GM23338 (cell line): ENCODE measurements around the gene DCLK2. TPM values are rescaled to one million over a fixed set of nuclear protein-coding genes. Genes with fewer than 3 reads are reported as not detected.

ENCODE experiments used
- ATAC-seq: fragments of 200-7000 bp; cut with Tn5 transposase; 3 replicates; pipeline ENCODE4 v1.9.1; 2020
- DNase-seq: peaks from one replicate; pipeline ENCODE4 v3.0.0-alpha.2; 2015; ENCODE audit warnings: low spot score
- H2AFZ ChIP-seq: fragments of 200-600 bp; sonication (generic); 2 replicates; pipeline ENCODE4 v1.8.0; 2016; ENCODE audit warnings: antibody characterized with exemption, mild to moderate bottlenecking, moderate library complexity
- H3F3A ChIP-seq: fragments of 200-600 bp; sonication (generic); replicated peaks from 2 replicates; pipeline ENCODE4 v1.8.0; 2017; ENCODE audit warnings: antibody characterized with exemption, mixed run types, low read depth
- H3K27ac ChIP-seq: fragments of 200-600 bp; sonication (generic); 2 replicates; pipeline ENCODE4 v1.6.1; 2016; ENCODE audit warnings: low read depth
- H3K27me3 ChIP-seq: fragments of 200-600 bp; sonication (generic); 2 replicates; pipeline ENCODE4 v1.8.0; 2016; ENCODE audit warnings: mild to moderate bottlenecking, mixed run types, moderate library complexity; ENCODE audit not compliant: insufficient read depth
- H3K36me3 ChIP-seq: fragments of 200-600 bp; sonication (generic); 2 replicates; pipeline ENCODE4 v1.8.0; 2016; ENCODE audit warnings: mild to moderate bottlenecking; ENCODE audit not compliant: insufficient read depth
- H3K4me1 ChIP-seq: fragments of 200-600 bp; sonication (generic); 2 replicates; pipeline ENCODE4 v1.8.0; 2016; ENCODE audit warnings: mild to moderate bottlenecking, moderate library complexity; ENCODE audit not compliant: insufficient read depth
- H3K4me2 ChIP-seq: fragments of 200-600 bp; sonication (generic); 2 replicates; pipeline ENCODE4 v1.7.1; 2017; ENCODE audit warnings: mixed run types
- H3K4me3 ChIP-seq: fragments of 200-600 bp; sonication (generic); 2 replicates; pipeline ENCODE4 v1.6.1; 2016; ENCODE audit warnings: mixed run types
- H3K79me2 ChIP-seq: fragments of 200-600 bp; sonication (generic); replicated peaks from 2 replicates; pipeline ENCODE4 v1.8.0; 2017; ENCODE audit warnings: mild to moderate bottlenecking; ENCODE audit not compliant: insufficient read depth
- H3K9me2 ChIP-seq: fragments of 200-600 bp; sonication (generic); 2 replicates; pipeline ENCODE4 v1.8.0; 2017; ENCODE audit not compliant: insufficient read depth
- H4K20me1 ChIP-seq: fragments of 200-600 bp; sonication (generic); replicated peaks from 2 replicates; pipeline ENCODE4 v1.8.0; 2017; ENCODE audit warnings: mild to moderate bottlenecking; ENCODE audit not compliant: insufficient read depth
- H3K27ac Mint-ChIP-seq: 2 replicates; pipeline ENCODE4 v1.8.0; 2020; ENCODE audit warnings: inconsistent platforms, mild to moderate bottlenecking, moderate library complexity, mixed read lengths
- H3K27me3 Mint-ChIP-seq: 3 replicates; pipeline ENCODE4 v1.8.0; 2022; ENCODE audit warnings: low read depth, mild to moderate bottlenecking, moderate library complexity, mixed read lengths, inconsistent platforms; ENCODE audit not compliant: insufficient read depth, poor library complexity
- H3K36me3 Mint-ChIP-seq: 3 replicates; pipeline ENCODE4 v1.8.0; 2021; ENCODE audit warnings: low read depth, mild to moderate bottlenecking, inconsistent platforms, moderate library complexity, mixed read lengths
- H3K4me1 Mint-ChIP-seq: 3 replicates; pipeline ENCODE4 v1.8.0; 2020; ENCODE audit warnings: mild to moderate bottlenecking, inconsistent platforms, mixed read lengths
- H3K4me3 Mint-ChIP-seq: 3 replicates; pipeline ENCODE4 v1.8.0; 2021; ENCODE audit warnings: moderate library complexity, mild to moderate bottlenecking, inconsistent platforms, mixed read lengths
- H3K9me3 Mint-ChIP-seq: 3 replicates; pipeline ENCODE4 v1.8.0; 2020; ENCODE audit warnings: moderate library complexity, mild to moderate bottlenecking, inconsistent platforms, mixed read lengths
- EZH2phosphoT487 ChIP-seq: fragments of 200-600 bp; sonication (generic); IDR thresholded peaks from one replicate; pipeline ENCODE4 v1.8.1; 2018; ENCODE audit warnings: antibody characterized with exemption; ENCODE audit not compliant: unreplicated experiment
- NANOG ChIP-seq: IDR thresholded peaks from 2 replicates; pipeline ENCODE4 v1.6.1; 2016; ENCODE audit warnings: antibody characterized with exemption, borderline replicate concordance
- STAT1 ChIP-seq: IDR thresholded peaks from one replicate; pipeline ENCODE4 v1.6.1; 2016; ENCODE audit warnings: antibody characterized with exemption; ENCODE audit not compliant: unreplicated experiment
- ZNF114 ChIP-seq: fragments of 250-450 bp; sonication (Bioruptor Pico); IDR thresholded peaks from 2 replicates; pipeline ENCODE4 v1.5.0; 2020; ENCODE audit warnings: mild to moderate bottlenecking, moderate library complexity
- ZNF331 ChIP-seq: fragments of 250-450 bp; sonication (Bioruptor Pico); IDR thresholded peaks from 2 replicates; pipeline ENCODE4 v1.5.0; 2020; ENCODE audit warnings: low read depth, mild to moderate bottlenecking, moderate library complexity
- polyA plus RNA-seq: library from polyadenylated mRNA; unstranded; fragments of >200 nt; fragmentation: Nextera tagmentation; extraction: Ambion mirVana; gene quantifications from 2 replicates; pipeline ENCODE4 v1.2.1, GENCODE V29; 2016
- total RNA-seq: library from RNA; depleted of rRNA; stranded (reverse); fragments of >200 nt; shearing (Covaris generic); gene quantifications from 2 replicates; pipeline ENCODE4 v1.2.3, GENCODE V29; 2014
- TF ChIP-seq, protein P1 (sequence below): fragments of 250-450 bp; sonication (Bioruptor Pico); IDR thresholded peaks from 2 replicates; pipeline ENCODE4 v1.5.0; 2020; ENCODE audit warnings: mild to moderate bottlenecking, moderate library complexity
- TF ChIP-seq, protein P2 (sequence below): IDR thresholded peaks from 2 replicates; pipeline ENCODE4 v1.6.1; 2016; ENCODE audit warnings: antibody characterized with exemption

DCLK2 gene
- total and polyA plus RNA-seq, 2 experiments from 2014 or later, result 0.49 TPM; not detected in 1

DNA sequence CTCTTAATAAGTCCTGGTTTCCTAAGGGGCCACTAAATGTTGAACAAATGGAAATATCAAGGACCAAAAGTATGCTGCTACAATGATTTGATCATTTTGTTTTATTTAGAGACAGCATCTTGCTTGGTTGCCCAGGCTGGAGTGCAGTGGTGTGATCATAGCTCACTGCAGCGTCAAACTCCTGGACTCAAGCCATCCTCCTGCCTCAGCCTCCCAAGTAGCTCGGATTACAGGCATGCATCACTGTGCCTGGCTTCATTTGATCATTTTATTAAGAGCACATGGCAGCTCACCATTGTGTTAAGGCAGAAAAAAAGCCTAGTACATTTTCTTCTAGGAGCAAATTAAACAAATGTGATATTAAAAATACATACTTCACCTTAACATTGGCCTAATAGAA, 52.7 kb downstream of the DCLK2 start (continued):
- TF ChIP-seq, protein P1, sequence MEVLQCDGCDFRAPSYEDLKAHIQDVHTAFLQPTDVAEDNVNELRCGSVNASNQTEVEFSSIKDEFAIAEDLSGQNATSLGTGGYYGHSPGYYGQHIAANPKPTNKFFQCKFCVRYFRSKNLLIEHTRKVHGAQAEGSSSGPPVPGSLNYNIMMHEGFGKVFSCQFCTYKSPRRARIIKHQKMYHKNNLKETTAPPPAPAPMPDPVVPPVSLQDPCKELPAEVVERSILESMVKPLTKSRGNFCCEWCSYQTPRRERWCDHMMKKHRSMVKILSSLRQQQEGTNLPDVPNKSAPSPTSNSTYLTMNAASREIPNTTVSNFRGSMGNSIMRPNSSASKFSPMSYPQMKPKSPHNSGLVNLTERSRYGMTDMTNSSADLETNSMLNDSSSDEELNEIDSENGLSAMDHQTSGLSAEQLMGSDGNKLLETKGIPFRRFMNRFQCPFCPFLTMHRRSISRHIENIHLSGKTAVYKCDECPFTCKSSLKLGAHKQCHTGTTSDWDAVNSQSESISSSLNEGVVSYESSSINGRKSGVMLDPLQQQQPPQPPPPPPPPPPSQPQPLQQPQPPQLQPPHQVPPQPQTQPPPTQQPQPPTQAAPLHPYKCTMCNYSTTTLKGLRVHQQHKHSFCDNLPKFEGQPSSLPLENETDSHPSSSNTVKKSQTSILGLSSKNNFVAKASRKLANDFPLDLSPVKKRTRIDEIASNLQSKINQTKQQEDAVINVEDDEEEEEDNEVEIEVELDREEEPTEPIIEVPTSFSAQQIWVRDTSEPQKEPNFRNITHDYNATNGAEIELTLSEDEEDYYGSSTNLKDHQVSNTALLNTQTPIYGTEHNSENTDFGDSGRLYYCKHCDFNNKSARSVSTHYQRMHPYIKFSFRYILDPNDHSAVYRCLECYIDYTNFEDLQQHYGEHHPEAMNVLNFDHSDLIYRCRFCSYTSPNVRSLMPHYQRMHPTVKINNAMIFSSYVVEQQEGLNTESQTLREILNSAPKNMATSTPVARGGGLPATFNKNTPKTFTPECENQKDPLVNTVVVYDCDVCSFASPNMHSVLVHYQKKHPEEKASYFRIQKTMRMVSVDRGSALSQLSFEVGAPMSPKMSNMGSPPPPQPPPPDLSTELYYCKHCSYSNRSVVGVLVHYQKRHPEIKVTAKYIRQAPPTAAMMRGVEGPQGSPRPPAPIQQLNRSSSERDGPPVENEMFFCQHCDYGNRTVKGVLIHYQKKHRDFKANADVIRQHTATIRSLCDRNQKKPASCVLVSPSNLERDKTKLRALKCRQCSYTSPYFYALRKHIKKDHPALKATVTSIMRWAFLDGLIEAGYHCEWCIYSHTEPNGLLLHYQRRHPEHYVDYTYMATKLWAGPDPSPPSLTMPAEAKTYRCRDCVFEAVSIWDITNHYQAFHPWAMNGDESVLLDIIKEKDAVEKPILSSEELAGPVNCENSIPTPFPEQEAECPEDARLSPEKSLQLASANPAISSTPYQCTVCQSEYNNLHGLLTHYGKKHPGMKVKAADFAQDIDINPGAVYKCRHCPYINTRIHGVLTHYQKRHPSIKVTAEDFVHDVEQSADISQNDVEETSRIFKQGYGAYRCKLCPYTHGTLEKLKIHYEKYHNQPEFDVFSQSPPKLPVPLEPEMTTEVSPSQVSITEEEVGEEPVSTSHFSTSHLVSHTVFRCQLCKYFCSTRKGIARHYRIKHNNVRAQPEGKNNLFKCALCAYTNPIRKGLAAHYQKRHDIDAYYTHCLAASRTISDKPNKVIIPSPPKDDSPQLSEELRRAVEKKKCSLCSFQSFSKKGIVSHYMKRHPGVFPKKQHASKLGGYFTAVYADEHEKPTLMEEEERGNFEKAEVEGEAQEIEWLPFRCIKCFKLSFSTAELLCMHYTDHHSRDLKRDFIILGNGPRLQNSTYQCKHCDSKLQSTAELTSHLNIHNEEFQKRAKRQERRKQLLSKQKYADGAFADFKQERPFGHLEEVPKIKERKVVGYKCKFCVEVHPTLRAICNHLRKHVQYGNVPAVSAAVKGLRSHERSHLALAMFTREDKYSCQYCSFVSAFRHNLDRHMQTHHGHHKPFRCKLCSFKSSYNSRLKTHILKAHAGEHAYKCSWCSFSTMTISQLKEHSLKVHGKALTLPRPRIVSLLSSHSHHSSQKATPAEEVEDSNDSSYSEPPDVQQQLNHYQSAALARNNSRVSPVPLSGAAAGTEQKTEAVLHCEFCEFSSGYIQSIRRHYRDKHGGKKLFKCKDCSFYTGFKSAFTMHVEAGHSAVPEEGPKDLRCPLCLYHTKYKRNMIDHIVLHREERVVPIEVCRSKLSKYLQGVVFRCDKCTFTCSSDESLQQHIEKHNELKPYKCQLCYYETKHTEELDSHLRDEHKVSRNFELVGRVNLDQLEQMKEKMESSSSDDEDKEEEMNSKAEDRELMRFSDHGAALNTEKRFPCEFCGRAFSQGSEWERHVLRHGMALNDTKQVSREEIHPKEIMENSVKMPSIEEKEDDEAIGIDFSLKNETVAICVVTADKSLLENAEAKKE (CRISPR knock-in tag), result no peak

DNA sequence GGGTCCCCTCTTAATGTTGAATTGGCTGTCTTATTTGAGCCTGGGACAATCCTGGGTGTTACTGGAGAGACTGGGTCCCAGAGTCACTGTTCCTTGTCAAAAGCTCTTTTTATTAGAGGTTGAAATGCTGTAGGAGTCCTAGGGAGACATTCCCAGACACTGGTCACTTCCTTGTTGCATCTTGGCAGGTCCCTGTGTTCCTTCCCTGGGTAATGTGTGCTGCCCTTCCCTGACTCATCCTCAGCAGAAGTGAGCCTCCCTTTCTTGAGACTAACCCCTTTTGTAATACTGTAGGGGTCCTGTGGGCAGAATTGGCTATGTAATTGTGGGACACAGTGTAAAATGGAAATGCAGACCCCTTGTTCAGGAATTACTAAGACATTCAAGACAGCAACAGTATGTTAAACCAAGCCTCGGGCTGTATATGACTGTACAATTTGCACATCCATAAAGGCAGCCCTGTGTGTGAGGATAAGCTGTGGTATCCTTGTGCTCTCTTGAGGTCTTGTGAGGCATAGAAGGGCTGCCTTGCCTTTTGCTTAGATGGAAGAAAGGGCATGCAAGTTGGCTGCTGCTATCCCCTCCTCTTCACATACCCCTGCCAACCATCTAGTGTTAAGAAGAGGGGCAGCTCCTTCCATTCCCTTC, 53.5 kb downstream of the DCLK2 start:
- Mint-ChIP-seq H3K4me1 (no peaks in the 10 kb centered on the region), H3K9me3 (no peaks in the 10 kb centered on the region), H3K36me3 (no peaks in the 10 kb centered on the region), H3K27me3 (no peaks in the 10 kb centered on the region), H3K27ac (no peak overlapping the region), H3K4me3 (no peak overlapping the region)
- DNase-seq (no peak), ATAC-seq (no peak)
- no peak overlapping the region for H2AFZ ChIP-seq
- no peak overlapping the region for H3K4me3 ChIP-seq
- H3K79me2 ChIP-seq, result no peaks in the 10 kb centered on the region
- H3K36me3 ChIP-seq, result no peaks in the 10 kb centered on the region
- no peaks in the 10 kb centered on the region for H4K20me1 ChIP-seq
- no peaks in the 10 kb centered on the region for H3F3A ChIP-seq
- H3K9me2 ChIP-seq, result no peaks in the 10 kb centered on the region
- H3K27ac ChIP-seq, result no peak overlapping the region
- no peaks in the 10 kb centered on the region for H3K4me1 ChIP-seq
- H3K27me3 ChIP-seq, result no peaks in the 10 kb centered on the region
- no peak overlapping the region for H3K4me2 ChIP-seq
- TF ChIP-seq, protein P2, sequence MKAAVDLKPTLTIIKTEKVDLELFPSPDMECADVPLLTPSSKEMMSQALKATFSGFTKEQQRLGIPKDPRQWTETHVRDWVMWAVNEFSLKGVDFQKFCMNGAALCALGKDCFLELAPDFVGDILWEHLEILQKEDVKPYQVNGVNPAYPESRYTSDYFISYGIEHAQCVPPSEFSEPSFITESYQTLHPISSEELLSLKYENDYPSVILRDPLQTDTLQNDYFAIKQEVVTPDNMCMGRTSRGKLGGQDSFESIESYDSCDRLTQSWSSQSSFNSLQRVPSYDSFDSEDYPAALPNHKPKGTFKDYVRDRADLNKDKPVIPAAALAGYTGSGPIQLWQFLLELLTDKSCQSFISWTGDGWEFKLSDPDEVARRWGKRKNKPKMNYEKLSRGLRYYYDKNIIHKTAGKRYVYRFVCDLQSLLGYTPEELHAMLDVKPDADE, result no peak
- TF ChIP-seq ZNF114 (CRISPR knock-in tag), result no peak
- TF ChIP-seq NANOG, result no peak
- TF ChIP-seq, protein P1 (CRISPR knock-in tag), result no peak
- TF ChIP-seq STAT1, result no peak
- TF ChIP-seq ZNF331 (CRISPR knock-in tag), result no peak
- TF ChIP-seq EZH2phosphoT487, result no peak
